PC-9 (cell line): ENCODE results near the gene MPP3. TPM values are rescaled to one million over a fixed set of nuclear protein-coding genes. Genes with fewer than 3 reads are reported as not detected.
A peak's percentile ranks its signal among the peaks of the same experiment; 100 is the strongest.
"Not testable (repeated sequence)": the region's sequence is repeated elsewhere in the genome, so short reads cannot be mapped to it uniquely, and the experiment has no call there.

Experiments
- BruUV-seq: library from RNA; stranded (reverse); fragments of 400-500 nt; replicated peaks from 2 replicates; lab custom pipeline; 2021; lab: Mats Ljungman, UMichigan
- CTCF ChIA-PET: fragments of 300-600 bp; sonication (Branson Sonifier 250); formaldehyde crosslinking; loops from one replicate; lab custom pipeline; 2022; ENCODE audit warnings: antibody characterized with exemption; lab: Charles Lee
- POLR2A ChIA-PET: fragments of 300-600 bp; sonication (Branson Sonifier 250); formaldehyde crosslinking; loops from one replicate; lab custom pipeline; 2022; ENCODE audit warnings: antibody characterized with exemption; ENCODE audit not compliant: unreplicated experiment; lab: Charles Lee
- DNase-seq, 2 experiments: peaks; one replicate each; pipeline versions ENCODE4 v3.0.0 to v3.0.0-alpha.2; 2015 to 2022; ENCODE audit warnings: mixed read lengths in 1 of 2
- H2AFZ ChIP-seq: fragments of 200-600 bp; sonication (generic); 2 replicates; pipeline ENCODE4 v1.8.1; 2017; ENCODE audit warnings: antibody characterized with exemption
- H3F3A ChIP-seq: fragments of 200-600 bp; sonication (generic); 2 replicates; pipeline ENCODE4 v1.8.1; 2017; ENCODE audit warnings: antibody characterized with exemption, mild to moderate bottlenecking, low read depth; ENCODE audit not compliant: insufficient read depth
- H3K27ac ChIP-seq: fragments of 200-600 bp; sonication (generic); 2 replicates; pipeline ENCODE4 v1.6.1; 2016; ENCODE audit warnings: mixed run types
- H3K27me3 ChIP-seq: fragments of 200-600 bp; sonication (generic); 2 replicates; pipeline ENCODE4 v1.6.1; 2016; ENCODE audit warnings: low read depth, mixed run types; ENCODE audit not compliant: insufficient read depth
- H3K36me3 ChIP-seq: fragments of 200-600 bp; sonication (generic); 2 replicates; pipeline ENCODE4 v1.6.1; 2016; ENCODE audit warnings: low read depth, mixed run types
- H3K4me1 ChIP-seq: fragments of 200-600 bp; sonication (generic); replicated peaks from 2 replicates; pipeline ENCODE4 v1.6.1; 2016; ENCODE audit warnings: mixed run types; ENCODE audit not compliant: insufficient read depth
- H3K4me2 ChIP-seq: fragments of 200-600 bp; sonication (generic); 2 replicates; pipeline ENCODE4 v1.6.1; 2017; ENCODE audit warnings: mixed run types
- H3K4me3 ChIP-seq: fragments of 200-600 bp; sonication (generic); 2 replicates; pipeline ENCODE4 v1.6.1; 2016; ENCODE audit warnings: mixed run types
- H3K79me2 ChIP-seq: fragments of 200-600 bp; sonication (generic); 2 replicates; pipeline ENCODE4 v1.6.1; 2017; ENCODE audit warnings: low read depth, mixed run types
- H3K9me2 ChIP-seq: fragments of 200-600 bp; sonication (generic); 2 replicates; pipeline ENCODE4 v1.8.1; 2017; ENCODE audit warnings: mild to moderate bottlenecking; ENCODE audit not compliant: insufficient read depth
- H3K9me3 ChIP-seq: fragments of 200-600 bp; sonication (generic); 2 replicates; pipeline ENCODE4 v1.8.1; 2016; ENCODE audit warnings: low read depth; ENCODE audit not compliant: insufficient read depth
- H4K20me1 ChIP-seq: fragments of 200-600 bp; sonication (generic); 2 replicates; pipeline ENCODE4 v1.8.1; 2017; ENCODE audit not compliant: insufficient read depth
- EZH2 ChIP-seq: fragments of 200-600 bp; sonication (generic); IDR thresholded peaks from 2 replicates; pipeline ENCODE4 v1.8.0; 2017; ENCODE audit warnings: antibody characterized with exemption, low read depth
- intact Hi-C: fragments of 100-400 bp; cut with micrococcal nuclease; formaldehyde crosslinking; loops from one replicate; pipeline ENCODE4 v1.10.0; 2022; ENCODE audit not compliant: unreplicated experiment
- total RNA-seq: library from RNA; stranded (reverse); gene quantifications from 2 replicates; pipeline ENCODE4 v1.2.3, GENCODE V29; 2021
- TF ChIP-seq, protein P1 (sequence below): fragments of 200-600 bp; sonication (generic); conservative IDR thresholded peaks from 2 replicates; pipeline ENCODE4 v1.6.1; 2017; ENCODE audit warnings: mixed run types, antibody characterized with exemption, mild to moderate bottlenecking, moderate library complexity

The MPP3 gene
- total RNA-seq, 1 experiment from 2014 or later: 17.4 TPM

DNA sequence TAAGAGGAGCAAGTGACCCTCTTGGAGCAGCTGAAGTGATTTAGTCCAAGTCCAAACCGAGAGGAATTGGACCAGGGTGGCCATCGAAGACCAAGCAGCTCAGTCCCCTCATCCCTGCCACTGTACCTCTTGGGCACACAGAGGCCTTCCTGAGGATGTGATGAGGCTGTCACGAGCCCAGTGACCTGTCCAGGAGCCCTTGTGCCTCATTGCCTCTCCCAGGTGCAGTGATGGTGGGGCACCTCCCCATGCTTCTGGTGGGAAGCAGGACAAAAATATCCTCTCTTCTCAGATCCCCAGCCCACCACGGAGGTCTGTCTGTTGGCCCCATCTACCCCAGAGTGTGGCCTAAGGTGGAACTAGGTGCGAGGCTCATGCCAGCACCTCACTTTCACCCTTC is 11.3 kb upstream of the MPP3 start:
- Histone ChIP-seq H3K9me3 (no peaks in the 10 kb centered on the region), H3K9me2 (no peaks in the 10 kb centered on the region), H3K4me3 (no peak overlapping the region), H3K27ac (no peak overlapping the region), H4K20me1 (no peaks in the 10 kb centered on the region), H3K4me2 (no peak overlapping the region), H3K27me3 (no peaks in the 10 kb centered on the region), H3F3A (peaks cover 39% of the 10 kb centered on the region), H2AFZ (no peak overlapping the region), H3K79me2 (no peaks in the 10 kb centered on the region), H3K4me1 (peaks cover 33% of the 10 kb centered on the region), H3K36me3 (no peaks in the 10 kb centered on the region)
- ChIA-PET CTCF (no interaction called here), POLR2A (no interaction called here)
- no TSS peak for BruUV-seq
- intact Hi-C loops: no loop called here
- DNase-seq: no peak
- TF ChIP-seq, protein P1, sequence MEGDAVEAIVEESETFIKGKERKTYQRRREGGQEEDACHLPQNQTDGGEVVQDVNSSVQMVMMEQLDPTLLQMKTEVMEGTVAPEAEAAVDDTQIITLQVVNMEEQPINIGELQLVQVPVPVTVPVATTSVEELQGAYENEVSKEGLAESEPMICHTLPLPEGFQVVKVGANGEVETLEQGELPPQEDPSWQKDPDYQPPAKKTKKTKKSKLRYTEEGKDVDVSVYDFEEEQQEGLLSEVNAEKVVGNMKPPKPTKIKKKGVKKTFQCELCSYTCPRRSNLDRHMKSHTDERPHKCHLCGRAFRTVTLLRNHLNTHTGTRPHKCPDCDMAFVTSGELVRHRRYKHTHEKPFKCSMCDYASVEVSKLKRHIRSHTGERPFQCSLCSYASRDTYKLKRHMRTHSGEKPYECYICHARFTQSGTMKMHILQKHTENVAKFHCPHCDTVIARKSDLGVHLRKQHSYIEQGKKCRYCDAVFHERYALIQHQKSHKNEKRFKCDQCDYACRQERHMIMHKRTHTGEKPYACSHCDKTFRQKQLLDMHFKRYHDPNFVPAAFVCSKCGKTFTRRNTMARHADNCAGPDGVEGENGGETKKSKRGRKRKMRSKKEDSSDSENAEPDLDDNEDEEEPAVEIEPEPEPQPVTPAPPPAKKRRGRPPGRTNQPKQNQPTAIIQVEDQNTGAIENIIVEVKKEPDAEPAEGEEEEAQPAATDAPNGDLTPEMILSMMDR: no peak
- no peak for TF ChIP-seq EZH2

DNA sequence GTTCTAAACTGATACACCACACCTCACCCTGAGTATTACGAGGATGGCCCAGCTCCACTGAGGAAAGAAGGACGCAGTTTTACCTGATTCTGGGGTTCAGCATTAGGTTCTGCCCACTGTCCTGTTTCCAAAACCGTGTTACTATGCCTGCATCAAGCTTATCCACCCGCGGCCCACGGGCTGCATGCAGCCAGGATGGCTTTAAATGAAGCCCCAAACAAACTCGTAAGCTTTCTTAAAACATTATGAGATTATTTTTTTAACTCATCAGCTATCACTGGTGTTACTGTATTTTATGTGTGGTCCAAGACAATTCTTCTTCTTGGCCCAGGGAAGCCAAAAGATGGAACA is 10.0 kb upstream of the MPP3 start:
- Histone ChIP-seq H3F3A (peaks cover 47% of the 10 kb centered on the region), H4K20me1 (no peaks in the 10 kb centered on the region), H3K9me3 (no peaks in the 10 kb centered on the region), H3K4me1 (peaks cover 44% of the 10 kb centered on the region), H3K36me3 (no peaks in the 10 kb centered on the region), H3K9me2 (no peaks in the 10 kb centered on the region), H3K4me3 (no peak overlapping the region), H3K4me2 (peak overlapping the region; percentile 67), H3K27me3 (no peaks in the 10 kb centered on the region), H3K27ac (no peak overlapping the region), H3K79me2 (no peaks in the 10 kb centered on the region), H2AFZ (no peak overlapping the region)
- CTCF ChIA-PET: interaction anchor here (0.5 to 0.7 kb wide), 3 partner anchors 51 to 90 kb away, joined by 3 to 4 read pairs (median 4); no protein-coding TSS in a partner anchor
- TF ChIP-seq, protein P1: no peak
- no peak for TF ChIP-seq EZH2
- POLR2A ChIA-PET: interaction anchor here (0.6 kb wide), 1 partner anchor 141 kb away, joined by 6 read pairs; no protein-coding TSS in a partner anchor
- no peak for DNase-seq
- intact Hi-C loops: no loop called here
- no TSS peak for BruUV-seq

DNA sequence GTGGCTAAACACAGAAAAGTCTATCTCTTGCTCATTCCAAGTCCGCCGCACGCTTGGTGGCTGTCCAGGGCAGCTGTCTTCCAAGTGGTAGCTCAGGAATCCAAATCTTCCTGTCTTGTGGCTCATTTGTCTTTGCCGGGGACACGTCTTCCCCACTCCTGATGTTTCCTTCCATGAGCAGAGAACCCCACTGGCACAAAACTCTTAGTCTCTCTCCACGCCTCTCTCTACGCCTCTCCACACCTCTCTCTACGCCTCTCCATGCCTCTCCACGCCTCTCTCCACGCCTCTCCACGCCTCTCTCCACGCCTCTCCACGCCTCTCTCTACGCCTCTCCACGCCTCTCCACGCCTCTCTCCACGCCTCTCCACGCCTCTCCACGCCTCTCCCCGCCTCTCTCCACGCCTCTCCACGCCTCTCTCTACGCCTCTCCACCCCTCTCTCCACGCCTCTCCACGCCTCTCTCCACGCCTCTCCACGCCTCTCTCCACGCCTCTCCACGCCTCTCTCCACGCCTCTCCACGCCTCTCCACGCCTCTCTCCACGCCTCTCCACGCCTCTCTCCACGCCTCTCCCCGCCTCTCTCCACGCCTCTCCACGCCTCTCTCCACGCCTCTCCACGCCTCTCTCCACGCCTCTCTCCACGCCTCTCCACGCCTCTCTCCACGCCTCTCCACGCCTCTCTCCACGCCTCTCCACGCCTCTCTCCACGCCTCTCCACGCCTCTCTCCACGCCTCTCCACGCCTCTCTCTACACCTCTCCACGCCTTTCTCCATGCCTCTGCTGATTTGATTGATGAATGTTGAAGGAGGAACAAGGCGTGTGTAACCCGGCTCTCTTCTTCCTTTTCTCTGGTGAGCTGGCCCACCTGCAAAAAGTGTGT is 9.4 kb upstream of the MPP3 start:
- H2AFZ ChIP-seq, H3K27me3 ChIP-seq, H3K9me3 ChIP-seq, H3K79me2 ChIP-seq, intact Hi-C loops, BruUV-seq, H3K9me2 ChIP-seq, H4K20me1 ChIP-seq, H3K36me3 ChIP-seq: not testable (repeated sequence)
- 0 out of 2 replicates have a peak overlapping the region, but pooled peaks have one; percentile 81 for H3K27ac ChIP-seq
- CTCF ChIA-PET: interaction anchor here (0.5 to 0.7 kb wide), 4 partner anchors 50 to 266 kb away, joined by 3 to 10 read pairs (median 4); no protein-coding TSS in a partner anchor
- peak overlapping the region; percentile 35; the same call in 1 of the 2 replicates for H3K4me3 ChIP-seq
- POLR2A ChIA-PET: interaction anchor here (0.6 to 0.7 kb wide), 3 partner anchors 116 to 482 kb away, joined by 7 to 31 read pairs (median 10); no protein-coding TSS in a partner anchor
- peaks cover 44% of the 10 kb centered on the region for H3K4me1 ChIP-seq
- H3K4me2 ChIP-seq: peak overlapping the region; percentile 67
- peak; percentile 67 to 77 for DNase-seq
- peaks cover 52% of the 10 kb centered on the region for H3F3A ChIP-seq
